HepG2 (cell line): Measurements from ENCODE around the gene LRRC45. TPM values are rescaled to one million over a fixed set of nuclear protein-coding genes. Genes with fewer than 3 reads are reported as not detected.
A peak's percentile ranks its signal among the peaks of the same experiment; 100 is the strongest.

Source experiments
- AKNA ChIP-seq: sonication (generic); formaldehyde crosslinking; IDR thresholded peaks from 2 replicates; pipeline ENCODE4 v1.4.0; 2020; ENCODE audit warnings: missing genetic modification reagents, borderline replicate concordance
- BCL6 ChIP-seq: IDR thresholded peaks from 2 replicates; pipeline ENCODE4 v1.6.1; 2016; ENCODE audit warnings: missing genetic modification reagents, missing compliant biosample characterization
- CHD4 ChIP-seq: fragments of 200-600 bp; sonication (generic); IDR thresholded peaks from 2 replicates; pipeline ENCODE4 v1.7.0; 2017; ENCODE audit warnings: mild to moderate bottlenecking, low read length, borderline replicate concordance
- ETV6 ChIP-seq: sonication (generic); formaldehyde crosslinking; conservative IDR thresholded peaks from 2 replicates; pipeline ENCODE4 v1.4.0; 2020; ENCODE audit warnings: missing genetic modification reagents
- FOXC1 ChIP-seq: sonication (generic); formaldehyde crosslinking; IDR thresholded peaks from 2 replicates; pipeline ENCODE4 v1.8.0; 2022; ENCODE audit warnings: mild to moderate bottlenecking, missing genetic modification reagents, borderline replicate concordance
- FOXO1 ChIP-seq: sonication (generic); formaldehyde crosslinking; IDR thresholded peaks from 2 replicates; pipeline ENCODE4 v1.4.0; 2020; ENCODE audit warnings: missing genetic modification reagents
- GTF3A ChIP-seq: sonication (generic); formaldehyde crosslinking; conservative IDR thresholded peaks from 2 replicates; pipeline ENCODE4 v1.4.0; 2020; ENCODE audit warnings: mild to moderate bottlenecking, missing genetic modification reagents
- KLF12 ChIP-seq: sonication (generic); formaldehyde crosslinking; IDR thresholded peaks from 2 replicates; pipeline ENCODE4 v1.4.0; 2020; ENCODE audit warnings: missing genetic modification reagents, borderline replicate concordance
- LCORL ChIP-seq, 2 experiments: fragments of 450-650 bp in 1 of 2; sonication (generic) in 1 of 2; formaldehyde crosslinking in 1 of 2; IDR thresholded peaks; 2 replicates each; pipeline versions ENCODE4 v1.5.0 to v1.6.1; 2017 to 2020; ENCODE audit warnings: antibody characterized with exemption in 1 of 2, missing genetic modification reagents in 1 of 2
- PREB ChIP-seq: sonication (generic); formaldehyde crosslinking; IDR thresholded peaks from 2 replicates; pipeline ENCODE4 v1.4.0; 2020; ENCODE audit warnings: missing genetic modification reagents
- SP4 ChIP-seq: sonication (generic); formaldehyde crosslinking; IDR thresholded peaks from 2 replicates; pipeline ENCODE4 v1.8.1; 2023; ENCODE audit warnings: mild to moderate bottlenecking, missing genetic modification reagents
- SSRP1 ChIP-seq: IDR thresholded peaks from 2 replicates; pipeline ENCODE4 v1.6.1; 2016; ENCODE audit warnings: control low read depth
- THAP11 ChIP-seq: IDR thresholded peaks from 2 replicates; pipeline ENCODE4 v1.6.1; 2016; ENCODE audit warnings: missing biosample characterization, missing genetic modification reagents
- THYN1 ChIP-seq: sonication (generic); formaldehyde crosslinking; IDR thresholded peaks from 2 replicates; pipeline ENCODE4 v1.8.1; 2023; ENCODE audit warnings: low read depth, mild to moderate bottlenecking, moderate library complexity, missing genetic modification reagents, borderline replicate concordance
- ZIK1 ChIP-seq: sonication (generic); formaldehyde crosslinking; IDR thresholded peaks from 2 replicates; pipeline ENCODE4 v1.5.0; 2020; ENCODE audit warnings: mild to moderate bottlenecking, low read depth, missing genetic modification reagents, borderline replicate concordance
- ZNF547 ChIP-seq: sonication (generic); formaldehyde crosslinking; IDR thresholded peaks from 2 replicates; pipeline ENCODE4 v1.5.1; 2020; ENCODE audit warnings: mild to moderate bottlenecking, missing genetic modification reagents
- ZNF577 ChIP-seq: sonication (generic); formaldehyde crosslinking; IDR thresholded peaks from 2 replicates; pipeline ENCODE4 v1.4.0; 2020; ENCODE audit warnings: mild to moderate bottlenecking, low read depth, missing genetic modification reagents, borderline replicate concordance
- ZNF792 ChIP-seq: IDR thresholded peaks from 2 replicates; pipeline ENCODE4 v1.6.1; 2016
- ZZZ3 ChIP-seq: sonication (generic); formaldehyde crosslinking; IDR thresholded peaks from 2 replicates; pipeline ENCODE4 v1.4.0; 2020; ENCODE audit warnings: missing genetic modification reagents, mild to moderate bottlenecking, borderline replicate concordance
- polyA plus RNA-seq, 8 experiments: library from polyadenylated mRNA; depleted of rRNA in 3 of 8; stranded (reverse) in 7 of 8; unstranded in 1 of 8; fragments of >200 nt; fragmentation: Illumina TruSeq in 4 of 8; extraction: Trizol in 4 of 8; gene quantifications; 2 replicates each; pipeline versions ENCODE4 v1.2.1 to v1.2.3, GENCODE V29; 2011 to 2016; ENCODE audit warnings: low read depth in 4 of 8, missing spikeins in 1 of 8, mixed read lengths in 1 of 8; ENCODE audit not compliant: insufficient read depth in 1 of 8
- total RNA-seq, 5 experiments: library from RNA; depleted of rRNA; stranded (reverse); fragments of >200 nt; fragmentation: Illumina TruSeq; extraction: Trizol; gene quantifications; 2 replicates each; pipeline ENCODE4 v1.2.3, GENCODE V29; 2016; ENCODE audit warnings: low read depth in 1 of 5
- TF ChIP-seq, protein P1 (sequence below): sonication (generic); formaldehyde crosslinking; IDR thresholded peaks from 2 replicates; pipeline ENCODE4 v1.4.0; 2020; ENCODE audit warnings: missing genetic modification reagents
- TF ChIP-seq, protein P2 (sequence below): sonication (generic); formaldehyde crosslinking; IDR thresholded peaks from 2 replicates; pipeline ENCODE4 v1.4.0; 2020; ENCODE audit warnings: missing genetic modification reagents, borderline replicate concordance

Gene LRRC45
- total and polyA plus RNA-seq, 2 of the 13 experiments (the other 11 are each of a cell fraction or from before 2014, with no cell fraction given) = 11.6 to 48.1 TPM

DNA sequence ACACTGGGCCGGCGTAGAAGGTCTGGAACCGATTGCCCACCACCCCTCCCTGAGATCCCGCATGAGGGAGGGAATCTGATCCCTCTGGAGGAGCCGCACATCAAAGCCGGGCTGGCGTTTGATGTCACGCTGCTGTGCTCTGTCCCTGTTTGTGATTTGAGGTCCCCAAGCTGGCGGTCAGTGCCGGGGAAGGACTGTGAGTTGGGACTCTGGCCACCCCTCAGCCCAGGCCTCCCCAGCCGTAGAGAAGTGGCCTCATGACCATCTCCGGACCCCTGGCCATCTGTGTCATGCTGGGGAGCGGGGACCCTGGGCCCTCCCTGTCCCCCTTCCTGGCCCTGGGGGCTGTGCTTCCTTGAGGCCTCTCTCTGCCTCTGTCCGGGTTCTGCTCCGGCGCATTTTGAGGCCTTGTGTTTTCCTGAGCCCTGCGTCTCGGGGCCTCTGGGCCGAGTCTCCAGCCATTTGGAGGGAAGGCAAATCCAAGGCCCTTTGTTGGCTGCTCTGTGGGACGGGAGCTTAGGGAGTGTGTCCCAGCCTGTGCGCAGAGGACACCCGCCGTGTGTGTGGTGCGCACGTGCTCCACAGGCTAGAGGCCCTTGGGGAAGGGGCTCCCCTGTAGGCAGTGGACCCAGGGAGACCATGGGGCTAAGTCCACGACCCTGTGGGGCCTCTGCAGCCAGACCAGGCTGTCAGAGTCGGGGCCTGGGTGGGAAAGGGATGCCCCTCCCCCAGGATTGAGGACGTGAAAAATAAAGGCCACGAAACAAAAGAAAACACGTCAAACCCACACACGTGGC lies 30.6 kb upstream of the LRRC45 start (continued):
- TF ChIP-seq, protein P1, sequence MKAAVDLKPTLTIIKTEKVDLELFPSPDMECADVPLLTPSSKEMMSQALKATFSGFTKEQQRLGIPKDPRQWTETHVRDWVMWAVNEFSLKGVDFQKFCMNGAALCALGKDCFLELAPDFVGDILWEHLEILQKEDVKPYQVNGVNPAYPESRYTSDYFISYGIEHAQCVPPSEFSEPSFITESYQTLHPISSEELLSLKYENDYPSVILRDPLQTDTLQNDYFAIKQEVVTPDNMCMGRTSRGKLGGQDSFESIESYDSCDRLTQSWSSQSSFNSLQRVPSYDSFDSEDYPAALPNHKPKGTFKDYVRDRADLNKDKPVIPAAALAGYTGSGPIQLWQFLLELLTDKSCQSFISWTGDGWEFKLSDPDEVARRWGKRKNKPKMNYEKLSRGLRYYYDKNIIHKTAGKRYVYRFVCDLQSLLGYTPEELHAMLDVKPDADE (CRISPR knock-in tag) = 0 out of 2 replicates have a peak, but pooled peaks have one; percentile 69
- TF ChIP-seq ETV6 (CRISPR knock-in tag) = 0 out of 2 replicates have a peak, but pooled peaks have one; percentile 52
- peak; percentile 90 for TF ChIP-seq FOXO1
- TF ChIP-seq ZNF547 = peak; percentile 98
- peak; percentile 22; the same call in 1 of the 2 replicates for TF ChIP-seq ZNF577 (CRISPR knock-in tag)
- TF ChIP-seq PREB (CRISPR knock-in tag) = peak; percentile 96; the same call in 1 of the 2 replicates
- TF ChIP-seq AKNA (CRISPR knock-in tag) = peak; percentile 78
- TF ChIP-seq THYN1 = no peak
- TF ChIP-seq LCORL (IDR thresholded peaks at IDR 0.05) = no peak
- peak; percentile 90 for TF ChIP-seq LCORL (CRISPR knock-in tag; IDR thresholded peaks at IDR 0.05)
- TF ChIP-seq SSRP1 (CRISPR knock-in tag) = peak; percentile 80; the same call in 1 of the 2 replicates
- TF ChIP-seq SP4 (CRISPR knock-in tag) = peak; percentile 74
- peak; percentile 80 for TF ChIP-seq THAP11
- peak; percentile 83 for TF ChIP-seq BCL6
- TF ChIP-seq KLF12 (CRISPR knock-in tag) = peak; percentile 94
- TF ChIP-seq, protein P2, sequence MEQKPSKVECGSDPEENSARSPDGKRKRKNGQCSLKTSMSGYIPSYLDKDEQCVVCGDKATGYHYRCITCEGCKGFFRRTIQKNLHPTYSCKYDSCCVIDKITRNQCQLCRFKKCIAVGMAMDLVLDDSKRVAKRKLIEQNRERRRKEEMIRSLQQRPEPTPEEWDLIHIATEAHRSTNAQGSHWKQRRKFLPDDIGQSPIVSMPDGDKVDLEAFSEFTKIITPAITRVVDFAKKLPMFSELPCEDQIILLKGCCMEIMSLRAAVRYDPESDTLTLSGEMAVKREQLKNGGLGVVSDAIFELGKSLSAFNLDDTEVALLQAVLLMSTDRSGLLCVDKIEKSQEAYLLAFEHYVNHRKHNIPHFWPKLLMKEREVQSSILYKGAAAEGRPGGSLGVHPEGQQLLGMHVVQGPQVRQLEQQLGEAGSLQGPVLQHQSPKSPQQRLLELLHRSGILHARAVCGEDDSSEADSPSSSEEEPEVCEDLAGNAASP (CRISPR knock-in tag) = peak; percentile 86
- no peak for TF ChIP-seq CHD4
- peak; percentile 93 for TF ChIP-seq ZZZ3 (CRISPR knock-in tag)
- TF ChIP-seq FOXC1 = peak; percentile 91; the same call in 1 of the 2 replicates
- peak; percentile 70; the same call in 1 of the 2 replicates for TF ChIP-seq ZNF792 (CRISPR knock-in tag)
- peak; percentile 86 for TF ChIP-seq ZIK1
- TF ChIP-seq GTF3A (CRISPR knock-in tag) = no peak
